Umbilical cord (tissue), 2 donors: ENCODE results near the gene RESF1. TPM values are rescaled to one million over a fixed set of nuclear protein-coding genes. Genes with fewer than 3 reads are reported as not detected.
"Not testable (repeated sequence)": the region's sequence is repeated elsewhere in the genome, so short reads cannot be mapped to it uniquely, and the experiment has no call there.

ENCODE experiments used
- DNase-seq: peaks from one replicate; pipeline ENCODE4 v3.0.0-alpha.2; 2015; ENCODE audit warnings: low spot score
- total RNA-seq: library from RNA; depleted of rRNA; stranded (reverse); fragments of >200 nt; gene quantifications from one replicate; pipeline ENCODE4 v1.2.3, GENCODE V29; 2014; ENCODE audit warnings: low replicate concordance; ENCODE audit not compliant: insufficient read depth

The RESF1 gene, protein sequence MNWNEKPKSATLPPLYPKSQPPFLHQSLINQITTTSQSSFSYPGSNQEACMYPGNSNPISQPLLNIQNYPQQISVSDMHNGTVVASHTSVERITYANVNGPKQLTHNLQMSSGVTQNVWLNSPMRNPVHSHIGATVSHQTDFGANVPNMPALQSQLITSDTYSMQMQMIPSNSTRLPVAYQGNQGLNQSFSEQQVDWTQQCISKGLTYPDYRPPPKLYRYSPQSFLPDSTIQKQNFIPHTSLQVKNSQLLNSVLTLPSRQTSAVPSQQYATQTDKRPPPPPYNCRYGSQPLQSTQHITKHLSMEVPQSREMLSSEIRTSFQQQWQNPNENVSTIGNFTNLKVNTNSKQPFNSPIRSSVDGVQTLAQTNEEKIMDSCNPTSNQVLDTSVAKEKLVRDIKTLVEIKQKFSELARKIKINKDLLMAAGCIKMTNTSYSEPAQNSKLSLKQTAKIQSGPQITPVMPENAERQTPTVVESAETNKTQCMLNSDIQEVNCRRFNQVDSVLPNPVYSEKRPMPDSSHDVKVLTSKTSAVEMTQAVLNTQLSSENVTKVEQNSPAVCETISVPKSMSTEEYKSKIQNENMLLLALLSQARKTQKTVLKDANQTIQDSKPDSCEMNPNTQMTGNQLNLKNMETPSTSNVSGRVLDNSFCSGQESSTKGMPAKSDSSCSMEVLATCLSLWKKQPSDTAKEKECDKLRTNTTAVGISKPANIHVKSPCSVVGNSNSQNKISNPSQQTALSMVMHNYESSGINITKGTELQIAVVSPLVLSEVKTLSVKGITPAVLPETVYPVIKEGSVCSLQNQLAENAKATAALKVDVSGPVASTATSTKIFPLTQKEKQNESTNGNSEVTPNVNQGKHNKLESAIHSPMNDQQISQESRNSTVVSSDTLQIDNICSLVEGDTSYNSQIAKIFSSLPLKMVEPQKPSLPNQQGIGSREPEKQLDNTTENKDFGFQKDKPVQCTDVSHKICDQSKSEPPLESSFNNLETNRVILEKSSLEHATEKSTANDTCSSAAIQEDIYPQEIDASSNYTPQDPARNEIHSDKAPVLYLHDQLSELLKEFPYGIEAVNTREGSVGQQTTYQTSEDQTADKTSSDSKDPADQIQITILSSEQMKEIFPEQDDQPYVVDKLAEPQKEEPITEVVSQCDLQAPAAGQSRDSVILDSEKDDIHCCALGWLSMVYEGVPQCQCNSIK (N-terminal part only)
- total RNA-seq, result 33.5 TPM

DNA sequence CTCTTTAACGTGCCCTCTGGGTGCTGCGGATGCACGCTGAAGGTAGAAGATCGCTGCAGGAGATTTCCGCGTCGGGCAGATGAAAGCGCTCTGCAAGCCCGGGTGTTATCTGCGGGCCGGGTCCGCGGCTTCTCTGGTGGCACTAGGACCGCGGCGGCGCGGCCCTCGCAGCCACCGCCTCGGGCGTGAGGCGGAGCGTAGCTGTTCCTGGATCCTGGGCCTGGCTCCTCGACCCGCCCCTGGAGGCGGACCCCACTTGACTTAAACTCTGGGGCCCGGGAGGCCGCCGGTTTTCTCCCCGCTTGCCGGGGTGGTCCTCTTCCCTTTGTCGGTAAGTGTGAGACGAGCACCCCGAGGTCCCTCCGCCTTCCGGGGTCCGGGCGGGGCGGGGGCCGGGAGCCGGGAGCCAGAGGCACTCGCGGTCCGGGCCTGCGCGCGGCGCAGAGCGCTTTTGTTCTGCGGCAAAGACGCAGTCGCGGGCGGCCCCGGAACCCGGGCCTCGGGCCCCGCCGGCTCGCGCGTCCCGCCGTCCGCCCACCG is at the start of gene RESF1:
TSS of gene RESF1 (plus strand) at position 255 of the 540 bp plus-strand sequence. CDS start 21,541 bp downstream, outside the sequence.
- peak; percentile 96 for DNase-seq

DNA sequence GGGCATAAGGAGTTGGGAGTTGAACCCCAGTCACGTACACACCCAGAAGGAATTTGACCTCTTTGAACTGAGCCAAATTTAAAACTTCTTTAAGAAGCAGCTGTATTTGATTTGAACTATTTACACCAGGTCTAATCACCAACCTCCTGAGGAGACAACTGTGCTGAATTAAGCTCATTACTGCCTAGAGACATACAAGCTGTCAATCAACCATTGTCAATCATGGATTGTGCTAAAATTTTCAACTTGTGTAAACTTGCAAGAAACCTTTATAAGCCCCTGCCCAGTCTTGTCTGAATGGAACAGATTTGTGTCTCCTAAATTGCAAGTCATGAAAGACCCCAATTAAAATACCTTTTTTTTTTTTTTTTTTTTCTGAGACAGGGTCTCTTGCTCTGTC is 44.3 kb upstream of the RESF1 start:
- no peak for DNase-seq

DNA sequence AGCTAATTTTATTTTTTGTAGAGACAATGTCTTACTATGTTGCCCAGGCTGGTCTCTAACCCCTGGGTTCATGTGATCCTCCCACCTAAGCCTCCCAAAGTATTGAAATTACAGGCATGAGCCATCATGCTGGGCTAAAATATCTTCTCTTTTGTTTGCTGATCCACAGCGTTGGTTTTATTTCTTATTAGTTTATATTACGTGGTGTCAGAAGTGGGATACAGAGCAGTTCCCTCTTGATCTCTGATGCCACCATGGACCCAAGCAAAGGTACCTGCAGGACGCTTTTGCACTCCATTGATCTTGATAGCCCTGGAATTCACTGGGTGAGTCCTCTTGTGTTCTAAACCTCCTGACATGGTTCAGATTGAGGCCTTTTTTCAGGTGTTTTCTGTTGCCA is 43.8 kb upstream of the RESF1 start:
- DNase-seq, result no peak

DNA sequence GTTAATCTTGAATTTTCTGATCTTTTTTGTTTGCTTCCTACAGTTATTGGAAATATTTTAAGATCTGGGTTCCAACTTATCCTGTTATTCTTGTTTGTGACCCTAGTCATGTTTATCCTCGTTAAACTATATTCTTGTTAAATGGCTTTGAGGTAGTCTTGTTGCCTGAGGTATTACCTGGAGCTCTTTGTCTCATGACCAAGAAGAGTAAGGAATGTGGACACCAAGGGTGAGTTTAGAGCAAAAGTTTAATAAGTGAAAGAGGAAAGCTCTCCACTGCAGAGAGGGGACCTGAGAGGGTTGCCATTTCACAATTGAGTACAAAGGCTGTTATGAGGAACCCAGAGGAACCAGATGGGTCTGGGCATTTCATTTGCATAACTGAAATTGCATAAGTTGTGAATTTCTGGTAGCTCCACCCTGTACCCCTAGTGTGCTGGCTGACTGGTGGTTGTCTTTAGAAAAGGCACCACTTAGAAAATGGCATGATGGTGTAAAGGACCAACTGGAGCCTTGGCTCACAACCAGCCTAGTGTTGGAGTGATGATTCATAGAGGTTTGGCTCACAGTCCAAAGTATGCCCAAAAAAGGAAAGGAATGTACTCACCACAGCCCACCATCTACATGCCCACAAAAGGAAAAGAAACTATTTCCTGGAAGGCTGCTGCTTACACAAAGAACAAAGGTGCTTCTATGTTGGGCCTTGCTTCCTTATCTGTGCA is 36.7 kb upstream of the RESF1 start:
- no peak for DNase-seq

- DNase-seq, result no peak
These were observed 36.2 kb upstream of the RESF1 start for GRCh38 chr12:31923063-31923412.

GRCh38 chr12:31928246-31929026 is 30.8 kb upstream of the RESF1 start:
- no peak for DNase-seq

- DNase-seq, result no peak
These were observed 30.1 kb upstream of the RESF1 start for GRCh38 chr12:31929027-31929526.

GRCh38 chr12:31931796-31932715 is 27.2 kb upstream of the RESF1 start:
- DNase-seq, result no peak

GRCh38 chr12:31944299-31944698 is 14.9 kb upstream of the RESF1 start:
- no peak for DNase-seq

GRCh38 chr12:31947971-31948370 is 11.2 kb upstream of the RESF1 start:
- no peak for DNase-seq

DNA sequence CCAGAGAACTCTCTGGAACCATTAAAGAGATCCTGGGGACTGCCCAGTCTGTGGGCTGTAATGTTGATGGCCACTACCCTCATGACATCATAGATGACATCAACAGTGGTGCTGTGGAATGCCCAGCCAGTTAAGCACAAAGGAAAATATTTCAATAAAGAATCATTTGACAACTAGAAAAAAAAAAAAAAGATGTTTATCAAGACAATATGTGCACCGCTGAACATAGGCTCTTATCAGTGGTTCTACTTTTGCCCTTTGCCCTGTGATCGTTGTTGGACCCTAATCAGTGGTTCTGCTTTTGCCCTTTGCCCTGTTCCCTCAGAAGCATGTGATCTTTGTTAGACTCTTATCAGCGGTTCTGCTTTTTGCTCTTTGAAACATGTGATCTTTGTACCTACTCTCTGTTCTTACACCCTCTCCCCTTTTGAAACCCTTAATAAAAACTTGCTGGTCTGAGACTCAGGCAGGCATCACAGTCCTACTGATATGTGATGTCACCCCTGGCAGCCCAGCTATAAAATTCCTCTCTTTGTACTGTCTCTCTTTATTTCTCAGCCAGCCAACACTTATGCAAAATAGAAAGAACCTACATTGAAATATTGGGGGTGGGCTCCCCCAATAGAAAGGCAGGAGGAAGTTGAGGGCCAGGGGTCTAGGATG is 10.4 kb upstream of the RESF1 start:
- not testable (repeated sequence) for DNase-seq

DNA sequence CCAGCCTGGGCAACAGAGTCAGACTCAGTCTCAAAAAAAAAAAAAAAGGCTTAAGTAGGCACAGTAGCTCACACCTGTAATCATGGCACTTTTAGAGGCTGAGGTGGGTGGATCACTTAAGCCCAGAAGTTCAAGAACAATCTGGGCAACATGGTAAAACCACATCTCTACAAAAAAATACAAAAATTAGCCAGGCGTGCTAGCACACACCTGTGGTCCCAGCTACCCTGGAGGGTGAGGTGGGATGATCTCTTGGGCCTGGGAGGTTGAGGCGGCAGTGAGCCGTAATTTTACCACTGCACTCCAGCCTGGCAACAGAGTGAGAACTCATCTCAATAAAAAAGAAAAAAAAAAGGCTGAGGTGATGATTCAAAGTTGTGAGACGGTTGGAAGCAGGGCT is 9.1 kb upstream of the RESF1 start:
- DNase-seq, result no peak

DNA sequence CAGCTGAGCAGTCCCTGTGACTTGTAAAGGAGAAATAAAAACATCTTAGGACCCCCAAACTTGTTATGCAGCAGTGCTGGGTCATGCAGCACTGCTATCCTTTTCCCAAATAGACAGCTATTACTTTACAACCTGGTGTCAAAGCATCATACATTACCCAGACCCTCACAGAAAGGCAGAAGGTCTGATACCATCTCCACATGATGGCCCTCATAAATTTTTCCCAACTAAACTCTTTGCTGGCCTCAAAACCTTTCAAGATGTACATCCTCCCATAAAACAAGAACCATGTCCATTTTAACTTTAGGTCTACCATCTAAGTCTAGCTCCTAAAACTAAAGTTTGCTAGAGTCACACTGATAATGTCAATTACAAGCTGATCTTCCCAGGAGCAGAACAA is 8.7 kb upstream of the RESF1 start:
- DNase-seq, result no peak

DNA sequence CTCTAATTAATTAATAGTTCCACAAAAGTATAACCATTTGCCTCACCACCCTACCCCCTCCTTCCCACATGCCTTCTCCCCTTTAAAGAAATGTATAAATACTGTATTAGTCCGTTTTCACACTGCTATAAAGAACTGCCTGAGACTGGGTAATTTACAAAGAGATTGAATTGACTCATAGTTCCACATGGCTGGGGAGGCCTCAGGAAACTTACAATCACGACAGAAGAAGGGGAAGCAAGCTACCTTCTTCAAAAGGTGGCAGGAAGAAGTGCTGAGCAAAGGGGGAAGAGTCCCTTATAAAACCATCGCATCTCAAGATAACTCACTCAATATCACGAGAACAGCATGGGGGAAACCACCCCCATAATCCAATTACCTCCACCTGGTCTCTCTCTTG is 8.2 kb upstream of the RESF1 start:
- no peak for DNase-seq

DNA sequence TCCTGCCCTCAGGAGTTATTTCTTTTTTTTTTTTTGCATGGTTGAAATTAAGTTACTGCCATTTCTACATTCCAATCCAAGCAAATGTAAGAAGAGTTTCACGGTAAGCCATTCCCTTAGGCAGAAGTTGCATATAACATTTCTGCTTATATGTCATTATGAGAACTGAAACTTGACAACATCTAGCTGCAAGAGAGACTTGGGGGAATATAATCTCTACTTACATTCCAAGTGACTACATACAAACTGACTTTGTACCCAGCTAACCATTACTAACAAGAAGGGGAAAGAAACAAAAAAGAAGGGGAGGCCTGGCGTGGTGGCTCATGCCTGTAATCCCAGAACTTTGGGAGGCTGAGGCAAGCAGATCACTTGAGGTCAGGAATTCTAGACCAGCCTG is 7.3 kb upstream of the RESF1 start:
- DNase-seq, result no peak

- no peak for DNase-seq
These were observed 6.8 kb upstream of the RESF1 start for GRCh38 chr12:31952418-31952817.

DNA sequence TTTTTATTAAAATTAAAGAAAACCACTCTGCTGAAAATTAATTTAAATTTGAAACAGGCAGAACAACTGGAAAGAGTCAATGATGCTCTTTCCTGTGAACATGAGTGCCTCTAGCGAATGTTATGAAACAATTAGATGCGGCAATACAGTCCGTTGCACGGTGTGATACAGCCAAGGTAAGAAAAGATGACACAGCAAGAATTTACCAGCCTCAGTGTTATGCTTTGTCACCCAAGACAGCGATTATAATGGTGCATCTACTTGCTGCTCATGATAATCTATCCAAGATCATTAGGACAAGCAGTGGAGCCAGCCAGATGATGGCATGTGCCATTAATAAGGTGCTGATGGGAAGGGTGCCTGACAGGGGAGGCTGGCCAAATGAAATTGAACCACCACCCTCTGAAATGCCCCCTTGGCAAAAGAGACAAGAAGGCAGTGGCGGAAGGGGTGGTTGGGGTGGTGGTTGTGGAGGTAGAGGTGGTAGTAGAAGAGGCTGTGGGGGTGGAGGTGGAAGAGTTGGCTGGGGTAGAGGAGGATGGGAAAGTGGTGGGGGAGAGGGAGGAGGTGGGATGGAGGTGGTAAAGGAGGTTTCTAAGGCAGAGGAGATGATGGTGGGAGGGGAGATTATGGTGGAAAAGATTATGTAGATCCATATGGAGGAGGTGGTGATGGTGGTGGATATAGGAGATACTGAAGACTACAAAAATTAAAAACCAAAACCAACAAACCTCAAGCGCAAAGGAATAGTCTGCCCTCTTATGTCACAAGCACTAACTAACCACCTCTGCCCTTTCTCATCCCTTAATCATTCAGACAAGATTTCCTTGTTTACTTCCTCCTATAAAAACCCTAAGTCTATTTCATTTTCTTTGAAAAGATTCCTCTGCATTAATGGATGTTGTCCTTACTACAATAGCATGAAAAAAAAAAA is 4.0 kb upstream of the RESF1 start:
- DNase-seq, result no peak
